ENCODE data around the gene RIN3.

Gene RIN3

GRCh38 chr14:92513204-92513965, at the start of gene RIN3:
TSS of gene RIN3 (plus strand) at chr14:92513781. CDS start at chr14:92513933, 152 bp downstream.
- DNase-seq (ENCODE audit: low read depth in 3 of 3): peak in 2 of 3 experiments; percentile 23 to 31

- DNase-seq (ENCODE audit: low read depth in 3 of 3): no peak
Observed at GRCh38 chr14:92464156-92464555, 49.4 kb upstream of the RIN3 start.

- no peak for DNase-seq (ENCODE audit: low read depth in 3 of 3)
Observed at GRCh38 chr14:92464716-92465115, 48.9 kb upstream of the RIN3 start.

GRCh38 chr14:92465353-92466055, 48.1 kb upstream of the RIN3 start:
- no peak for DNase-seq (ENCODE audit: low read depth in 3 of 3)

GRCh38 chr14:92466059-92466458, 47.5 kb upstream of the RIN3 start:
- DNase-seq (ENCODE audit: low read depth in 3 of 3): no peak

- DNase-seq (ENCODE audit: low read depth in 3 of 3): no peak
Observed at GRCh38 chr14:92469515-92469914, 44.1 kb upstream of the RIN3 start.

GRCh38 chr14:92470215-92470614, 43.4 kb upstream of the RIN3 start:
- DNase-seq (ENCODE audit: low read depth in 3 of 3): no peak

GRCh38 chr14:92470811-92471210, 42.8 kb upstream of the RIN3 start:
- DNase-seq (ENCODE audit: low read depth in 3 of 3): no peak

GRCh38 chr14:92471919-92472318, 41.7 kb upstream of the RIN3 start:
- DNase-seq (ENCODE audit: low read depth in 3 of 3): no peak

GRCh38 chr14:92472860-92473259, 40.7 kb upstream of the RIN3 start:
- no peak for DNase-seq (ENCODE audit: low read depth in 3 of 3)

- DNase-seq (ENCODE audit: low read depth in 3 of 3): no peak
Observed at GRCh38 chr14:92473261-92473968, 40.2 kb upstream of the RIN3 start.

GRCh38 chr14:92473969-92474535, 39.5 kb upstream of the RIN3 start:
- no peak for DNase-seq (ENCODE audit: low read depth in 3 of 3)

- DNase-seq (ENCODE audit: low read depth in 3 of 3): no peak
Observed at GRCh38 chr14:92475037-92475436, 38.5 kb upstream of the RIN3 start.

GRCh38 chr14:92475451-92476187, 38.0 kb upstream of the RIN3 start:
- no peak for DNase-seq (ENCODE audit: low read depth in 3 of 3)

- DNase-seq (ENCODE audit: low read depth in 3 of 3): no peak
Observed at GRCh38 chr14:92480856-92481255, 32.7 kb upstream of the RIN3 start.

GRCh38 chr14:92481386-92481785, 32.2 kb upstream of the RIN3 start:
- DNase-seq (ENCODE audit: low read depth in 3 of 3): no peak

- DNase-seq (ENCODE audit: low read depth in 3 of 3): no peak
Observed at GRCh38 chr14:92481811-92482555, 31.6 kb upstream of the RIN3 start.

- no peak for DNase-seq (ENCODE audit: low read depth in 3 of 3)
Observed at GRCh38 chr14:92482621-92483319, 30.8 kb upstream of the RIN3 start.

GRCh38 chr14:92484132-92484823, 29.3 kb upstream of the RIN3 start:
- no peak for DNase-seq (ENCODE audit: low read depth in 3 of 3)

GRCh38 chr14:92486881-92487280, 26.7 kb upstream of the RIN3 start:
- DNase-seq (ENCODE audit: low read depth in 3 of 3): no peak
